Measurements from ENCODE around the gene DMBX1.

- TF ChIP-seq EP300 (IDR thresholded peaks at IDR 0.05) (no peak), CTCF (IDR thresholded peaks at IDR 0.05) (no peak), POLR2AphosphoS5 (IDR thresholded peaks at IDR 0.05) (no peak), POLR2A (IDR thresholded peaks at IDR 0.05) (no peak)
Measured at GRCh38 chr1:46512135-46512791, 22.6 kb downstream of the DMBX1 start.

All from sigmoid colon (tissue), 4 donors.